HG02759 (cell line): ENCODE measurements around the gene TRIM54.
A peak's percentile ranks its signal among the peaks of the same experiment; 100 is the strongest.

Source experiments
- ATAC-seq: cut with Tn5 transposase; IDR thresholded peaks from one replicate; pipeline ENCODE4 v1.9.1; 2021; ENCODE audit warnings: mild to moderate bottlenecking, moderate library complexity; ENCODE audit not compliant: unreplicated experiment

The TRIM54 gene

GRCh38 chr2:27281855-27282559 lies at the start of gene TRIM54:
Gene TRIM54 (plus strand): TSS chr2:27282429. CDS start chr2:27282732, 303 bp downstream.
- ATAC-seq: no peak

GRCh38 chr2:27233341-27233740 lies 48.9 kb upstream of the TRIM54 start:
- ATAC-seq: no peak

GRCh38 chr2:27236136-27236535 lies 46.1 kb upstream of the TRIM54 start:
- ATAC-seq: no peak

GRCh38 chr2:27236626-27237025 lies 45.6 kb upstream of the TRIM54 start:
- no peak for ATAC-seq

GRCh38 chr2:27237341-27237945 lies 44.8 kb upstream of the TRIM54 start:
- ATAC-seq: no peak

- ATAC-seq: no peak
Measured at GRCh38 chr2:27238976-27239375, 43.3 kb upstream of the TRIM54 start.

GRCh38 chr2:27240406-27240805 lies 41.8 kb upstream of the TRIM54 start:
- no peak for ATAC-seq

GRCh38 chr2:27241761-27242613 lies 40.2 kb upstream of the TRIM54 start:
- no peak for ATAC-seq

GRCh38 chr2:27242614-27242951 lies 39.6 kb upstream of the TRIM54 start:
- ATAC-seq: no peak

- ATAC-seq: no peak
Measured at GRCh38 chr2:27243391-27244130, 38.7 kb upstream of the TRIM54 start.

- ATAC-seq: no peak
Measured at GRCh38 chr2:27245116-27245515, 37.1 kb upstream of the TRIM54 start.

GRCh38 chr2:27245626-27246025 lies 36.6 kb upstream of the TRIM54 start:
- no peak for ATAC-seq

GRCh38 chr2:27247893-27248292 lies 34.3 kb upstream of the TRIM54 start:
- no peak for ATAC-seq

- ATAC-seq: no peak
Measured at GRCh38 chr2:27249159-27249890, 32.9 kb upstream of the TRIM54 start.

- peak; percentile 47 for ATAC-seq
Measured at GRCh38 chr2:27249891-27250651, 32.2 kb upstream of the TRIM54 start.

GRCh38 chr2:27250652-27251379 lies 31.4 kb upstream of the TRIM54 start:
- no peak for ATAC-seq

GRCh38 chr2:27251766-27252165 lies 30.5 kb upstream of the TRIM54 start:
- ATAC-seq: no peak

GRCh38 chr2:27255187-27255586 lies 27.0 kb upstream of the TRIM54 start:
- ATAC-seq: no peak

- ATAC-seq: no peak
Measured at GRCh38 chr2:27255660-27256059, 26.6 kb upstream of the TRIM54 start.
